Activated CD8-positive, alpha-beta memory T cell treated with anti-CD3 and anti-CD28 coated beads, Interleukin-2, amount 50 U/mL, for 1 hour (primary cell): ENCODE results near the gene SH3YL1.
"Not testable (repeated sequence)": the region's sequence is repeated elsewhere in the genome, so short reads cannot be mapped to it uniquely, and the experiment has no call there.

ENCODE experiments used
- DNase-seq: peaks from one replicate; pipeline ENCODE4 v3.0.0-alpha.2; 2020; ENCODE audit errors: extremely low read depth

Gene SH3YL1

DNA sequence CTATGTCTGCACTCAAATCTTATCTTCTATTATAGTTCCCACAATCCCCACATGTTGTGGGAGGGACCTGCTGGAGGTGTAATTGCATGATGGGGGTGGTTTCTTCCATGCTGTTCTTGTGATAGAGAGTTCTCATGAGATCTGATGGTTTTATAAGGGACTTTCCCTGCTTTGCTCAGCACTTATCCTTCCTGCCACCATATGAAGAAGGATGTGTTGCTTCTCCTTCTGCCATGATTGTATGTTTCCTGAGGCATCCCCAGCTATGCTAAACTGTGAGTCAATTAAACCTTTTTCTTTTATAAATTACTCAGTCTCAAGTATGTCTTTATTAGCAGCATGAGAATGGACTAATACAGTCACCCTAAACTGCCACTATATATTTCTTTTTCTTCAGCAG, 79.1 kb downstream of the SH3YL1 start:
- DNase-seq = no peak

- no peak for DNase-seq
Measured at GRCh38 chr2:182509-183122, 81.2 kb downstream of the SH3YL1 start.

DNA sequence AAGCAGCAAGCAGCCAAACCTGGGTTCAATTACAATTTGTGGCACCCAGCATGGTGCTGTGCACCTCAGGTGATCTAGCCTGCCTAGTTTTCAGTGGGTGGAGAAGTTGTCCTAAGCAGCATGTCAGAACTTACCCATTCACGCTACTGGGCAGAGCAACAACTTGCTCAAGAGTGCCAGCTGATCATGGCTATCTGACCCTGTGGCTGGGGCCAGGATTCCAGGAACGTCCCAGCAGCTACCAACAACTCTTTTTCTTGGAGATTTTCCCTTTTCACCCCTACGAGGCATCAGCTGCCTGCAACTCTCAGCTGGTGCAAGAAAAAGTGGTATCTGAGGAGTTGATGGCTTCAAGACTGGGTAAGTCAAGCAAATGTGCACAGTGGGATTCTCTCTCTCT, 83.5 kb downstream of the SH3YL1 start:
- no peak for DNase-seq

GRCh38 chr2:179886-180285, 83.9 kb downstream of the SH3YL1 start:
- no peak for DNase-seq

GRCh38 chr2:177733-178132, 86.1 kb downstream of the SH3YL1 start:
- DNase-seq = no peak

GRCh38 chr2:176917-177316, 86.9 kb downstream of the SH3YL1 start:
- DNase-seq = no peak

- DNase-seq = peak; percentile 24
Measured at GRCh38 chr2:175880-176820, 87.7 kb downstream of the SH3YL1 start.

DNA sequence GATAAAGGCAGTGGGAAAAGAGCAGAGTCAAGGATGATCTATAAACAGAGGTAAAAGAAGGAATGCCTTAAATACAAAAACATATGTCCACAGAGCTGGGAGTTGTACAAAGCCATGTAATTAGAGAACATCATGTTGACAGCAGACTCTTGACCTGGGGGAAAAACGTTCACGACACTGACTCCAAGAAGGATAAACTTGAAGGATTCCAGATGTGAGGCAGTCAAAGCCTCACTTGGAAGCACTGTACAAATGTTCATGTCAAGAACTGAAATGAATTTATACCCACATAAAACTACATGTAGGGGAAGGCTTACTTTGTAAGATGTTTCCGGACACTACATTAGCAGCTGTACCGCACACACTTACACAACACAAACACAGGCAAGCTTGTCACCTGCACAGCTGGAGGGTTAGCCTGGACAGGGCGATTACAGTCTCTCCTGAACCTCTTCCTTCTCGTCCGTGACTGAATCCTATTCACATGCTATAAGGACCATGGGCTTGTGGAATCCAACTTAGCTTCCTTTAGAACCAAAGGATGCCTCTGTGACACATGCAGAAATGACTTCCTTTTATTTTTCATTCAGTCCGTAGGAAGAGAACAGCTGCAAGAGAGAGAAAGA, 88.6 kb downstream of the SH3YL1 start:
- DNase-seq = no peak

DNA sequence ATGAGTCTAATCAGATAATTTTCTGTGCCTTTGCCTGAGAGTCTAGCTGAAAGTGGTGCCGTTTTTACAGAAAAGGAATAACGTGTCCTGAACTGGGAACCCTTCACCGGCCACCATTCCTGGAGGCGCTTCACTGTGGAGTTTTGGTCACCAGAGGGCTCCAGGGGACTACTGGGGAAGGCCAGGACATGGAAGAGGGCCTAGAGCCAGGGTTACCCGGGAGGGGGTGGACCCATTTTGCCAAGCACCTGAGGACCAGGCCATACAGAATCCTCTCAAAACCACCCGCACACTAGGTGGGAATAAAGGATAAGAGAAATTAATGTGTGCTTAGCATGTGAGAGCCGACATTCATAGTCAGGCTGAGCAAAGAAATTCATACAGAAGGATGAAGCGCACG, 91.7 kb downstream of the SH3YL1 start:
- DNase-seq = not testable (repeated sequence)

GRCh38 chr2:169741-170140, 94.1 kb downstream of the SH3YL1 start:
- DNase-seq = no peak
